Stimulated activated CD8-positive, alpha-beta memory T cell treated with anti-CD3 and anti-CD28 coated beads, Interleukin-12 subunit alpha, Interleukin-12 subunit beta, amount 100 ng/mL, for 24 hours (primary cell): ENCODE results near the gene OR10R2.

Experiments
- DNase-seq: peaks from one replicate; pipeline ENCODE4 v3.0.0-alpha.2; 2020; ENCODE audit errors: extremely low read depth

OR10R2 gene

DNA sequence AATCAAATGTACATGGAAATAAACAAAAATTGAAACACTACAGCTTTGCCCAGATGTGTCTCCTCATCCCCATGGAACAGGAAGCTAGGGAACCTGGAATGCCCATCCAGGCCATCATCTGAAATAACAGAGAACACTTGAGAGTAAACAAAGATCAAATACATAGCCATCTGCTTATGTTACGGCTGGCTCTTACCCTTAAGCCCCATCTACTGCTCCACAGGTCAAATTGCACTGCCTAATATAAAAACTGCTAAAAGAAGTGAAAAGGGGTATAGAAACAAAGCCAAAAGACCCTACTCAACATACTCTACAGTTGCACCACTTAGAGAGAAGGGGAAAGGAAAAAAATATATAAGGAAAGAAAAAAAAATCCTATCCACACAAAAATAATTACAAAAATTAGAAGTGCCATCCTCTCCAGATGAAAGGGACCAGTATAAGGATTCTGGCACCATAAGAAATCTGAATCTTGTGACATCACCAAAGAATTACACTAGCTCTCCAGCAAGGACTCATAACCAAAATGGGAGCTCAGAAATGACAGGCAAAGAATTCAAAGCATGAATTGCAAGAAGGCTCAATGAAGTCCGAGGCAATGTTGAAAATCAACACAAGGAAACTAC is 55.3 kb downstream of the OR10R2 start:
- no peak for DNase-seq
